HG03378 (cell line): ENCODE results near the gene SYVN1.
A peak's percentile ranks its signal among the peaks of the same experiment; 100 is the strongest.
"Not testable (repeated sequence)": the region's sequence is repeated elsewhere in the genome, so short reads cannot be mapped to it uniquely, and the experiment has no call there.

Experiments used
- ATAC-seq: cut with Tn5 transposase; IDR thresholded peaks from one replicate; pipeline ENCODE4 v1.9.1; 2021; ENCODE audit warnings: mild to moderate bottlenecking, moderate library complexity; ENCODE audit not compliant: unreplicated experiment

Gene SYVN1

GRCh38 chr11:65134240-65134951 lies at the start of gene SYVN1:
TSS of gene SYVN1 (minus strand) at chr11:65134519. CDS start at chr11:65133601, 918 bp downstream.
- peak; percentile 43 for ATAC-seq

GRCh38 chr11:65183201-65183891 lies 49.0 kb upstream of the SYVN1 start:
- ATAC-seq = no peak

- ATAC-seq = no peak
These were observed 48.2 kb upstream of the SYVN1 start for GRCh38 chr11:65182258-65183170.

GRCh38 chr11:65181569-65182257 lies 47.4 kb upstream of the SYVN1 start, which contains the start of gene CAPN1:
TSS of gene CAPN1 (plus strand) at chr11:65181928. CDS start at chr11:65182702, 774 bp downstream.
- ATAC-seq = no peak

GRCh38 chr11:65180877-65181568 lies 46.7 kb upstream of the SYVN1 start:
- no peak for ATAC-seq

- not testable (repeated sequence) for ATAC-seq
These were observed 40.3 kb upstream of the SYVN1 start for GRCh38 chr11:65174571-65175010.

- no peak for ATAC-seq
These were observed 38.3 kb upstream of the SYVN1 start for GRCh38 chr11:65172600-65172999.

GRCh38 chr11:65170058-65170534 lies 35.8 kb upstream of the SYVN1 start, which contains the start of gene SPDYC:
TSS of gene SPDYC (plus strand) at chr11:65170233. CDS start at chr11:65171358, 1,125 bp downstream.
- ATAC-seq = no peak

GRCh38 chr11:65169164-65169641 lies 34.9 kb upstream of the SYVN1 start:
- ATAC-seq = no peak

GRCh38 chr11:65167656-65168055 lies 33.3 kb upstream of the SYVN1 start:
- no peak for ATAC-seq

- ATAC-seq = no peak
These were observed 32.6 kb upstream of the SYVN1 start for GRCh38 chr11:65166893-65167292.

- no peak for ATAC-seq
These were observed 31.3 kb upstream of the SYVN1 start for GRCh38 chr11:65165410-65166317.

- no peak for ATAC-seq
These were observed 29.4 kb upstream of the SYVN1 start for GRCh38 chr11:65163684-65164083.

GRCh38 chr11:65160643-65161042 lies 26.3 kb upstream of the SYVN1 start:
- no peak for ATAC-seq

- peak; percentile 73 for ATAC-seq
These were observed 24.7 kb upstream of the SYVN1 start for GRCh38 chr11:65159012-65159411.

- no peak for ATAC-seq
These were observed 23.0 kb upstream of the SYVN1 start for GRCh38 chr11:65157336-65157735.

GRCh38 chr11:65156926-65157325 lies 22.6 kb upstream of the SYVN1 start:
- ATAC-seq = no peak

GRCh38 chr11:65156256-65156655 lies 21.9 kb upstream of the SYVN1 start:
- ATAC-seq = no peak

GRCh38 chr11:65152122-65152521 lies 17.8 kb upstream of the SYVN1 start:
- no peak for ATAC-seq
